ENCODE measurements around the gene CLDN8. TPM values are rescaled to one million over a fixed set of nuclear protein-coding genes. Genes with fewer than 3 reads are reported as not detected.

Gene CLDN8
- polyA plus RNA-seq, 2 of the 4 experiments (the other 2 are of a cell fraction) = not detected

DNA sequence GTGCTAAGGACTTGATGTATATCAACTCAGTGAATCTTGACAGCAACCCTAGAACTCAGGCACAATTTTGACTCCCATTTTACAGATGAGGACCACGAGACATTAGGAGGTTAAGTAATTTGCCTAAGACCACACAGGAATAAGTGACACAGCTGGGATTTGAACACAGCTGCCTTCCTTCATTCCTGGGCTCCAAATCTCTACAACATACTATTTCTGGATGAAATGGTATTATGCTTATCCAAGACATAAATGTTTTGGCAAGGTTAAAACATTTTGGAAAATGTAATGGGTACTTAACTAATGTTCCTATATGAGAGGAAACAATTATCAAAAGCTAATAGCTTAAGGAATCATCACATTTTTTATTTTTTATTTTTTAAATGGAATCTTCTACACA lies 4.8 kb downstream of the CLDN8 start:
- CTCF ChIA-PET = no interaction called here
- WGBS (ENCODE audit: missing lambda C conversion rate) = 0% methylated on average over 1 of the region's 1 CpG
- no peak for TF ChIP-seq RFX5 (IDR thresholded peaks at IDR 0.05)
- TF ChIP-seq, protein P1, sequence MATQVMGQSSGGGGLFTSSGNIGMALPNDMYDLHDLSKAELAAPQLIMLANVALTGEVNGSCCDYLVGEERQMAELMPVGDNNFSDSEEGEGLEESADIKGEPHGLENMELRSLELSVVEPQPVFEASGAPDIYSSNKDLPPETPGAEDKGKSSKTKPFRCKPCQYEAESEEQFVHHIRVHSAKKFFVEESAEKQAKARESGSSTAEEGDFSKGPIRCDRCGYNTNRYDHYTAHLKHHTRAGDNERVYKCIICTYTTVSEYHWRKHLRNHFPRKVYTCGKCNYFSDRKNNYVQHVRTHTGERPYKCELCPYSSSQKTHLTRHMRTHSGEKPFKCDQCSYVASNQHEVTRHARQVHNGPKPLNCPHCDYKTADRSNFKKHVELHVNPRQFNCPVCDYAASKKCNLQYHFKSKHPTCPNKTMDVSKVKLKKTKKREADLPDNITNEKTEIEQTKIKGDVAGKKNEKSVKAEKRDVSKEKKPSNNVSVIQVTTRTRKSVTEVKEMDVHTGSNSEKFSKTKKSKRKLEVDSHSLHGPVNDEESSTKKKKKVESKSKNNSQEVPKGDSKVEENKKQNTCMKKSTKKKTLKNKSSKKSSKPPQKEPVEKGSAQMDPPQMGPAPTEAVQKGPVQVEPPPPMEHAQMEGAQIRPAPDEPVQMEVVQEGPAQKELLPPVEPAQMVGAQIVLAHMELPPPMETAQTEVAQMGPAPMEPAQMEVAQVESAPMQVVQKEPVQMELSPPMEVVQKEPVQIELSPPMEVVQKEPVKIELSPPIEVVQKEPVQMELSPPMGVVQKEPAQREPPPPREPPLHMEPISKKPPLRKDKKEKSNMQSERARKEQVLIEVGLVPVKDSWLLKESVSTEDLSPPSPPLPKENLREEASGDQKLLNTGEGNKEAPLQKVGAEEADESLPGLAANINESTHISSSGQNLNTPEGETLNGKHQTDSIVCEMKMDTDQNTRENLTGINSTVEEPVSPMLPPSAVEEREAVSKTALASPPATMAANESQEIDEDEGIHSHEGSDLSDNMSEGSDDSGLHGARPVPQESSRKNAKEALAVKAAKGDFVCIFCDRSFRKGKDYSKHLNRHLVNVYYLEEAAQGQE (IDR thresholded peaks at IDR 0.05) = no peak
- no peak for TF ChIP-seq NPAS2 (CRISPR knock-in tag; IDR thresholded peaks at IDR 0.05; ENCODE audit: borderline replicate concordance)
- TF ChIP-seq KDM1A (IDR thresholded peaks at IDR 0.05; ENCODE audit: low read depth) = no peak
- no peak for TF ChIP-seq RAD21 (conservative IDR thresholded peaks at IDR 0.05 in 1 of 2, IDR thresholded peaks at IDR 0.05 in 1 of 2)
- TF ChIP-seq, protein P2, sequence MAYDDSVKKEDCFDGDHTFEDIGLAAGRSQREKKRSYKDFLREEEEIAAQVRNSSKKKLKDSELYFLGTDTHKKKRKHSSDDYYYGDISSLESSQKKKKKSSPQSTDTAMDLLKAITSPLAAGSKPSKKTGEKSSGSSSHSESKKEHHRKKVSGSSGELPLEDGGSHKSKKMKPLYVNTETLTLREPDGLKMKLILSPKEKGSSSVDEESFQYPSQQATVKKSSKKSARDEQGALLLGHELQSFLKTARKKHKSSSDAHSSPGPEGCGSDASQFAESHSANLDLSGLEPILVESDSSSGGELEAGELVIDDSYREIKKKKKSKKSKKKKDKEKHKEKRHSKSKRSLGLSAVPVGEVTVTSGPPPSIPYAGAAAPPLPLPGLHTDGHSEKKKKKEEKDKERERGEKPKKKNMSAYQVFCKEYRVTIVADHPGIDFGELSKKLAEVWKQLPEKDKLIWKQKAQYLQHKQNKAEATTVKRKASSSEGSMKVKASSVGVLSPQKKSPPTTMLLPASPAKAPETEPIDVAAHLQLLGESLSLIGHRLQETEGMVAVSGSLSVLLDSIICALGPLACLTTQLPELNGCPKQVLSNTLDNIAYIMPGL (CRISPR knock-in tag; IDR thresholded peaks at IDR 0.05; ENCODE audit: borderline replicate concordance) = no peak
- no peak for TF ChIP-seq GATA3 (IDR thresholded peaks at IDR 0.05; ENCODE audit: borderline replicate concordance)
- no peak for TF ChIP-seq HOXB13 (CRISPR knock-in tag; IDR thresholded peaks at IDR 0.05; ENCODE audit: low read depth)
- no peak for TF ChIP-seq CBX8 (IDR thresholded peaks at IDR 0.05)
- no peak for TF ChIP-seq NR3C1 (IDR thresholded peaks at IDR 0.05)
- TF ChIP-seq, protein P3, sequence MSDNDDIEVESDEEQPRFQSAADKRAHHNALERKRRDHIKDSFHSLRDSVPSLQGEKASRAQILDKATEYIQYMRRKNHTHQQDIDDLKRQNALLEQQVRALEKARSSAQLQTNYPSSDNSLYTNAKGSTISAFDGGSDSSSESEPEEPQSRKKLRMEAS (IDR thresholded peaks at IDR 0.05) = no peak
- TF ChIP-seq, protein P4, sequence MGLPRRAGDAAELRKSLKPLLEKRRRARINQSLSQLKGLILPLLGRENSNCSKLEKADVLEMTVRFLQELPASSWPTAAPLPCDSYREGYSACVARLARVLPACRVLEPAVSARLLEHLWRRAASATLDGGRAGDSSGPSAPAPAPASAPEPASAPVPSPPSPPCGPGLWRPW (IDR thresholded peaks at IDR 0.05) = no peak
- TF ChIP-seq JUN (IDR thresholded peaks at IDR 0.05) = no peak
- no peak for TF ChIP-seq FOXS1 (CRISPR knock-in tag; IDR thresholded peaks at IDR 0.05)
- TF ChIP-seq FOSB (CRISPR knock-in tag; IDR thresholded peaks at IDR 0.05) = no peak
- no peak for TF ChIP-seq ZC3H11A (IDR thresholded peaks at IDR 0.05)
- TF ChIP-seq RCOR1 (IDR thresholded peaks at IDR 0.05; ENCODE audit: low read depth, low read length) = no peak
- TF ChIP-seq HEYL (CRISPR knock-in tag; IDR thresholded peaks at IDR 0.05) = no peak

DNA sequence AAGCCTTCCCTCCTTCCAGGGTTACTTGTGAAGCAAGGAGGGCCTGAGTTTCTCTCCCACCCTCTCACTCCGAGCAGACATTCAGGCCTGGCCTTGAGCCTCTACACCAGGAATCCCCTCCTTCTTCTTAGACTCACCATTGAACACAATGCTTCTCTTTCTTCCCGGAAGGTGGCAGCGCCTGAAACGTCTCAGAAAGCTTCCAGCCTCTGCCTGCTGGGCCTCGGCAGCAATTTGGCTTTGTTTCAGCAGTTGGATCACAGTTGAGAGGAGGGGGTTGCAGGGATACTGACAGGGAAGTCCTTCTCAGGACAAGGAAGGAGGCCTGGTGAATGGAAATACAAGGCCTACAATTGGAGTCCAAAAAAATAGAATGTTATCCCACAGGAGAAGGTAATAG lies 6.3 kb downstream of the CLDN8 start:
- no peak overlapping the region for H3K4me2 ChIP-seq
- no peak for FAIRE-seq
- WGBS (ENCODE audit: missing lambda C conversion rate) = 18% methylated on average over 2 of the region's 5 CpGs
- no peak for DNase-seq (ENCODE audit: low read depth in 1 of 2, low spot score in 1 of 2)
- H3K4me3 ChIP-seq = no peak overlapping the region
- CTCF ChIA-PET = interaction anchor here (1.0 kb wide), 1 partner anchor 10 kb away, joined by 3 read pairs; no protein-coding TSS in a partner anchor
- no peak for ATAC-seq
- no peaks in the 10 kb centered on the region for H3K4me1 ChIP-seq
- POLR2A ChIA-PET = no interaction called here
- H3K27ac ChIP-seq = no peak overlapping the region
- H3K9me3 ChIP-seq = no peaks in the 10 kb centered on the region
- TF ChIP-seq, protein P5, sequence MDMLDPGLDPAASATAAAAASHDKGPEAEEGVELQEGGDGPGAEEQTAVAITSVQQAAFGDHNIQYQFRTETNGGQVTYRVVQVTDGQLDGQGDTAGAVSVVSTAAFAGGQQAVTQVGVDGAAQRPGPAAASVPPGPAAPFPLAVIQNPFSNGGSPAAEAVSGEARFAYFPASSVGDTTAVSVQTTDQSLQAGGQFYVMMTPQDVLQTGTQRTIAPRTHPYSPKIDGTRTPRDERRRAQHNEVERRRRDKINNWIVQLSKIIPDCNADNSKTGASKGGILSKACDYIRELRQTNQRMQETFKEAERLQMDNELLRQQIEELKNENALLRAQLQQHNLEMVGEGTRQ (IDR thresholded peaks at IDR 0.05) = no peak
- TF ChIP-seq POLR2A (IDR thresholded peaks at IDR 0.05; ENCODE audit: low read length) (no peak), ZC3H11A (IDR thresholded peaks at IDR 0.05) (no peak), EHF (CRISPR knock-in tag; IDR thresholded peaks at IDR 0.05) (no peak), GATA3 (IDR thresholded peaks at IDR 0.05; ENCODE audit: borderline replicate concordance) (no peak), MAZ (IDR thresholded peaks at IDR 0.05; ENCODE audit: borderline replicate concordance, low read depth, low read length) (no peak), POLR2AphosphoS2 (conservative IDR thresholded peaks at IDR 0.05; ENCODE audit: low read length) (no peak), SMC3 (IDR thresholded peaks at IDR 0.05) (no peak)
- TF ChIP-seq, protein P6, sequence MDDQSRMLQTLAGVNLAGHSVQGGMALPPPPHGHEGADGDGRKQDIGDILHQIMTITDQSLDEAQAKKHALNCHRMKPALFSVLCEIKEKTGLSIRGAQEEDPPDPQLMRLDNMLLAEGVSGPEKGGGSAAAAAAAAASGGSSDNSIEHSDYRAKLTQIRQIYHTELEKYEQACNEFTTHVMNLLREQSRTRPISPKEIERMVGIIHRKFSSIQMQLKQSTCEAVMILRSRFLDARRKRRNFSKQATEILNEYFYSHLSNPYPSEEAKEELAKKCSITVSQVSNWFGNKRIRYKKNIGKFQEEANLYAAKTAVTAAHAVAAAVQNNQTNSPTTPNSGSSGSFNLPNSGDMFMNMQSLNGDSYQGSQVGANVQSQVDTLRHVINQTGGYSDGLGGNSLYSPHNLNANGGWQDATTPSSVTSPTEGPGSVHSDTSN (IDR thresholded peaks at IDR 0.05) = no peak
- TF ChIP-seq, protein P2 (CRISPR knock-in tag; IDR thresholded peaks at IDR 0.05; ENCODE audit: borderline replicate concordance) = no peak
- TF ChIP-seq, protein P7, sequence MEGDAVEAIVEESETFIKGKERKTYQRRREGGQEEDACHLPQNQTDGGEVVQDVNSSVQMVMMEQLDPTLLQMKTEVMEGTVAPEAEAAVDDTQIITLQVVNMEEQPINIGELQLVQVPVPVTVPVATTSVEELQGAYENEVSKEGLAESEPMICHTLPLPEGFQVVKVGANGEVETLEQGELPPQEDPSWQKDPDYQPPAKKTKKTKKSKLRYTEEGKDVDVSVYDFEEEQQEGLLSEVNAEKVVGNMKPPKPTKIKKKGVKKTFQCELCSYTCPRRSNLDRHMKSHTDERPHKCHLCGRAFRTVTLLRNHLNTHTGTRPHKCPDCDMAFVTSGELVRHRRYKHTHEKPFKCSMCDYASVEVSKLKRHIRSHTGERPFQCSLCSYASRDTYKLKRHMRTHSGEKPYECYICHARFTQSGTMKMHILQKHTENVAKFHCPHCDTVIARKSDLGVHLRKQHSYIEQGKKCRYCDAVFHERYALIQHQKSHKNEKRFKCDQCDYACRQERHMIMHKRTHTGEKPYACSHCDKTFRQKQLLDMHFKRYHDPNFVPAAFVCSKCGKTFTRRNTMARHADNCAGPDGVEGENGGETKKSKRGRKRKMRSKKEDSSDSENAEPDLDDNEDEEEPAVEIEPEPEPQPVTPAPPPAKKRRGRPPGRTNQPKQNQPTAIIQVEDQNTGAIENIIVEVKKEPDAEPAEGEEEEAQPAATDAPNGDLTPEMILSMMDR (IDR thresholded peaks at IDR 0.05) = no peak

More for the DNA sequence above, 4.8 kb downstream of the CLDN8 start:
- no peaks in the 10 kb centered on the region for H3K9me3 ChIP-seq
- no peak for DNase-seq (ENCODE audit: low read depth in 1 of 2, low spot score in 1 of 2)
- FAIRE-seq = no peak
- H3K4me1 ChIP-seq = no peaks in the 10 kb centered on the region
- no peak overlapping the region for H3K4me2 ChIP-seq
- no peak overlapping the region for H3K27ac ChIP-seq
- ATAC-seq = no peak
- H3K4me3 ChIP-seq = no peak overlapping the region
- POLR2A ChIA-PET = no interaction called here
